GM12878 (cell line): ENCODE measurements around the gene STXBP2. TPM values are rescaled to one million over a fixed set of nuclear protein-coding genes. Genes with fewer than 3 reads are reported as not detected.

ENCODE experiments used
- ATAC-seq: fragments of 200-7000 bp; cut with Tn5 transposase; 3 replicates; pipeline ENCODE4 v1.9.1; 2020; ENCODE audit warnings: mild to moderate bottlenecking, moderate library complexity
- BruUV-seq: library from RNA; stranded (reverse); fragments of 400-500 nt; replicated peaks from 2 replicates; lab custom pipeline; 2021; lab: Mats Ljungman, UMichigan
- CTCF ChIA-PET: fragments of 300-600 bp; sonication (Branson Sonifier 250); formaldehyde crosslinking; extraction: SDS; loops from one replicate; lab custom pipeline; 2021; ENCODE audit warnings: inconsistent platforms; lab: Yijun Ruan, JAX
- POLR2A ChIA-PET: fragments of 350-600 bp; formaldehyde crosslinking; extraction: SDS; loops from one replicate; lab custom pipeline; 2021; ENCODE audit warnings: inconsistent platforms; lab: Charles Lee
- RAD21 ChIA-PET: fragments of 300-600 bp; sonication (Branson Sonifier 250); formaldehyde crosslinking; loops from one replicate; lab custom pipeline; 2023; ENCODE audit warnings: antibody characterized with exemption; ENCODE audit not compliant: unreplicated experiment; lab: Charles Lee
- SMC1A ChIA-PET: fragments of 300-600 bp; sonication (Branson Sonifier 250); formaldehyde crosslinking; loops from one replicate; lab custom pipeline; 2023; ENCODE audit not compliant: unreplicated experiment, uncharacterized antibody; lab: Charles Lee
- DNase-seq: peaks from one replicate; pipeline ENCODE4 v3.0.0-alpha.2; 2011; ENCODE audit warnings: low read depth, low spot score
- FAIRE-seq: peaks from 3 replicates; lab custom pipeline; 2011; peaks lifted over from hg19 to GRCh38; lab: Jason Lieb, UNC
- H2AFZ ChIP-seq: 2 replicates; pipeline ENCODE4 v1.6.0; 2011; ENCODE audit warnings: low read depth, low read length, control low read depth; ENCODE audit not compliant: control insufficient read depth
- H3K27ac ChIP-seq: 2 replicates; pipeline ENCODE4 v1.5.1; 2011; ENCODE audit warnings: control low read depth; ENCODE audit not compliant: control insufficient read depth, insufficient read depth
- H3K27me3 ChIP-seq, 2 experiments: replicated peaks in 1 of 2; 2 replicates each; pipeline versions ENCODE4 v1.6.0 to v1.6.1; 2011; ENCODE audit warnings: low read length in 1 of 2; ENCODE audit not compliant: control insufficient read depth in 2 of 2, insufficient read depth in 2 of 2
- H3K36me3 ChIP-seq, 2 experiments: 2 replicates each; pipeline ENCODE4 v1.5.1; 2011; ENCODE audit warnings: low read length in 1 of 2; ENCODE audit not compliant: control insufficient read depth in 2 of 2, insufficient read depth in 2 of 2
- H3K4me1 ChIP-seq: 2 replicates; pipeline ENCODE4 v1.6.1; 2011; ENCODE audit warnings: mild to moderate bottlenecking, low read length, moderate library complexity, mixed read lengths; ENCODE audit not compliant: control insufficient read depth, insufficient read depth
- H3K4me2 ChIP-seq: 2 replicates; pipeline ENCODE4 v1.6.0; 2011; ENCODE audit warnings: control low read depth; ENCODE audit not compliant: control insufficient read depth, insufficient read depth
- H3K4me3 ChIP-seq: fragments of 200-600 bp; sonication (generic); 2 replicates; pipeline ENCODE4 v1.5.1; 2016
- H3K79me2 ChIP-seq: 2 replicates; pipeline ENCODE4 v1.6.0; 2011; ENCODE audit warnings: low read length; ENCODE audit not compliant: control insufficient read depth, insufficient read depth
- H3K9ac ChIP-seq: 2 replicates; pipeline ENCODE4 v1.8.0; 2011; ENCODE audit warnings: low read length, control low read depth, mixed read lengths; ENCODE audit not compliant: control insufficient read depth, insufficient read depth
- H3K9me3 ChIP-seq: replicated peaks from 3 replicates; pipeline ENCODE4 v1.5.1; 2011; ENCODE audit warnings: mild to moderate bottlenecking, low read length; ENCODE audit not compliant: control insufficient read depth, insufficient read depth
- H4K20me1 ChIP-seq: 2 replicates; pipeline ENCODE4 v1.6.0; 2011; ENCODE audit not compliant: control insufficient read depth, insufficient read depth
- EED ChIP-seq: sonication (generic); IDR thresholded peaks from 2 replicates; pipeline ENCODE4 v1.6.1; 2016; ENCODE audit warnings: antibody characterized with exemption, low read depth
- MYC ChIP-seq: IDR thresholded peaks from 2 replicates; pipeline ENCODE4 v1.6.1; 2011; ENCODE audit warnings: mild to moderate bottlenecking, low read length, moderate library complexity, inconsistent platforms; ENCODE audit not compliant: insufficient read depth, insufficient replicate concordance, insufficient read length, severe bottlenecking
- PAX5 ChIP-seq: IDR thresholded peaks from 2 replicates; pipeline ENCODE4 v1.6.1; 2011; ENCODE audit warnings: low read depth, low read length, borderline replicate concordance
- RFX5 ChIP-seq: IDR thresholded peaks from 2 replicates; pipeline ENCODE4 v1.6.1; 2011; ENCODE audit warnings: low read depth, low read length, improper control_type of control experiment
- WRNIP1 ChIP-seq: IDR thresholded peaks from 2 replicates; pipeline ENCODE4 v1.6.1; 2011; ENCODE audit warnings: low read depth, low read length, improper control_type of control experiment, borderline replicate concordance
- ZBTB33 ChIP-seq: fragments of 450-650 bp; IDR thresholded peaks from 2 replicates; pipeline ENCODE4 v1.6.1; 2017; ENCODE audit warnings: mild to moderate bottlenecking
- WGBS: methylation state at CpG from one replicate; pipeline ENCODE4 v1.1.6; 2016; ENCODE audit warnings: low lambda C conversion rate; ENCODE audit not compliant: insufficient replicate concordance, insufficient coverage; ENCODE audit errors: missing lambda C conversion rate; 5-methylcytosine and 5-hydroxymethylcytosine counted together
- in situ Hi-C: fragments of 300-500 bp; cut with MboI; formaldehyde crosslinking; loops from 9 replicates; pipeline ENCODE4 v1.14.3; 2018; ENCODE audit warnings: mixed read lengths
- intact Hi-C: fragments of 100-400 bp; cut with micrococcal nuclease; formaldehyde crosslinking; loops from one replicate; pipeline ENCODE4 v1.14.2; 2022; ENCODE audit not compliant: unreplicated experiment
- polyA plus RNA-seq, 11 experiments: library from polyadenylated mRNA; depleted of rRNA in 4 of 11; unstranded in 6 of 11; stranded (reverse) in 5 of 11; fragments of >200 nt; fragmentation: Nextera tagmentation in 4 of 11; fragmentation: Illumina TruSeq in 1 of 11; extraction: Ambion mirVana in 4 of 11; extraction: Trizol in 1 of 11; gene quantifications; 1 replicate in 1 of 11; 2 replicates in 10 of 11; pipeline versions ENCODE4 v1.2.1 to v1.2.3, GENCODE V29; 2011 to 2016; ENCODE audit warnings: inconsistent platforms in 2 of 11, missing spikeins in 2 of 11, low read depth in 1 of 11
- total RNA-seq, 4 experiments: library from RNA; depleted of rRNA in 3 of 4; stranded (reverse); fragments of >200 nt in 3 of 4; fragmentation: Illumina TruSeq in 1 of 4; extraction: Trizol in 1 of 4; gene quantifications; 2 replicates each; pipeline versions ENCODE4 v1.2.1 to v1.2.3, GENCODE V29; 2013 to 2021

STXBP2 gene
- total and polyA plus RNA-seq, 10 of the 15 experiments (the other 5 are each of a cell fraction or from before 2014, with no cell fraction given) = 2.6 to 111 (median 61.4) TPM

- TF ChIP-seq WRNIP1 (no peak), EED (no peak), MYC (no peak)
Measured at GRCh38 chr19:7607874-7608560, 28.9 kb upstream of the STXBP2 start (continued).

DNA sequence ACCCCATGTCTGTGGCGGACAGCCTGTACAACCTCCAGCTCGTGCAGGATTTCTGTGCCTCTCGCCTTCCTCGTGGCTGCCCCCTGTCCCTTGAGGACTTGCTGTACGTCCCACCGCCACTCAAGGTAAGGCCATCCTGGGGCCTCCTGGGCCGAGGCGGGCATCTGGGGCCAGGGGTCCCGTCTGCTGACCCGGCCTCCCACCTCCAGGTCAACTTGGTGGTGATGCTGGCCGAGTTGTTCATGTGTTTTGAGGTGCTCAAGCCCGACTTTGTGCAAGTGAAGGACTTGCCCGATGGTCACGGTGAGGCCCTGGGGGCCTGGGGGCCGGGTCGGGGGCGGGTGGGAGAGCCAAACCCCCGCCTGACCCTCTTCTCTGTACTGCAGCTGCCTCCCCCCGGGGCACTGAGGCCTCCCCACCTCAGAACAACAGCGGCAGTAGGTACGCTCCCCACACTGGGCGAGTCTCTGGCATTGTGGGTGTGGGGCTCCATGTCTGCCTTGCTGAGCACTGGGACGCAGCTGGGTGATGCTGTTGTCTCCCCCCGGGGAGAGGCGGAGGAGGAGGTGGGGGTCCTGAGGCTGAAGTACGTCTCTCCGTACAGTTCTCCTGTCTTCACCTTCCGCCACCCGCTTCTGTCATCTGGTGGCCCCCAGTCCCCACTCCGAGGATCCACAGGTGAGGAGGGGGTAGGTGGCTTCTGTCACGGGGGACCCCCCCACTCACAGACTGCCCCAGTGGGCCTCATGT is 26.2 kb upstream of the STXBP2 start:
- ChIA-PET POLR2A (no interaction called here), CTCF (no interaction called here), SMC1A (no interaction called here)

More for the DNA sequence above, 26.2 kb upstream of the STXBP2 start:
- no peak overlapping the region for H3K9ac ChIP-seq
- H3K4me1 ChIP-seq = no peaks in the 10 kb centered on the region
- DNase-seq (no peak), ATAC-seq (no peak), FAIRE-seq (no peak)
- TF ChIP-seq RFX5 = no peak
- TF ChIP-seq PAX5 = no peak
- no peak for TF ChIP-seq ZBTB33
- RAD21 ChIA-PET = no interaction called here
- H3K4me3 ChIP-seq = no peak overlapping the region
- WGBS = 37% methylated on average over 30 of the region's 31 CpGs
- no peaks in the 10 kb centered on the region for H4K20me1 ChIP-seq
- in situ Hi-C loops (no loop called here), intact Hi-C loops (no loop called here)
- no peaks in the 10 kb centered on the region for H3K79me2 ChIP-seq
- BruUV-seq = no TSS peak
- no peak overlapping the region for H2AFZ ChIP-seq
- H3K4me2 ChIP-seq = no peak overlapping the region
- H3K27ac ChIP-seq = no peak overlapping the region
- H3K27me3 ChIP-seq = no peaks in the 10 kb centered on the region
- no peaks in the 10 kb centered on the region for H3K36me3 ChIP-seq
- no peaks in the 10 kb centered on the region for H3K9me3 ChIP-seq
